HL-60 (cell line): ENCODE measurements around the gene PPP2R3C.

Experiments used
- CTCF ChIP-seq: IDR thresholded peaks from one replicate; pipeline ENCODE4 v1.5.1; 2011; ENCODE audit warnings: low read length, control low read depth, inconsistent platforms; ENCODE audit not compliant: insufficient read depth
- POLR2AphosphoS5 ChIP-seq: IDR thresholded peaks from 2 replicates; pipeline ENCODE4 v1.6.1; 2012; ENCODE audit warnings: low read depth
- REST ChIP-seq: IDR thresholded peaks from 2 replicates; pipeline ENCODE4 v1.6.1; 2012; ENCODE audit warnings: low read depth; ENCODE audit not compliant: insufficient replicate concordance
- SPI1 ChIP-seq: IDR thresholded peaks from 2 replicates; pipeline ENCODE4 v1.6.1; 2012; ENCODE audit warnings: low read depth, mild to moderate bottlenecking, borderline replicate concordance

GRCh38 chr14:35138585-35138984 lies 16.8 kb upstream of the PPP2R3C start:
- TF ChIP-seq CTCF (no peak), POLR2AphosphoS5 (no peak), SPI1 (no peak), REST (no peak)
